Measurements from ENCODE around the gene GNLY.
"Not testable (repeated sequence)": the region's sequence is repeated elsewhere in the genome, so short reads cannot be mapped to it uniquely, and the experiment has no call there.

GNLY gene

GRCh38 chr2:85714421-85714820, 20.3 kb downstream of the GNLY start:
- H3K4me3 ChIP-seq (ENCODE audit: insufficient read depth, low read depth, low read length, poor library complexity, severe bottlenecking); H3K27ac ChIP-seq (ENCODE audit: insufficient read depth, low read length, poor library complexity, severe bottlenecking); H3K36me3 ChIP-seq (ENCODE audit: control insufficient read depth, insufficient read depth, low read length); H3K4me1 ChIP-seq (ENCODE audit: control insufficient read depth, insufficient read depth, low read length, poor library complexity, severe bottlenecking); H3K27me3 ChIP-seq (replicated peaks; ENCODE audit: control insufficient read depth, insufficient read depth, low read length, poor library complexity, severe bottlenecking); H3K9me3 ChIP-seq (ENCODE audit: control insufficient read depth, low read length); DNase-seq: not testable (repeated sequence)

GRCh38 chr2:85714841-85715240, 20.7 kb downstream of the GNLY start:
- H3K27me3 ChIP-seq (replicated peaks; ENCODE audit: control insufficient read depth, insufficient read depth, low read length, poor library complexity, severe bottlenecking) = no peaks in the 10 kb centered on the region
- no peaks in the 10 kb centered on the region for H3K36me3 ChIP-seq (ENCODE audit: control insufficient read depth, insufficient read depth, low read length)
- H3K4me1 ChIP-seq (ENCODE audit: control insufficient read depth, insufficient read depth, low read length, poor library complexity, severe bottlenecking) = no peaks in the 10 kb centered on the region
- no peak overlapping the region for H3K4me3 ChIP-seq (ENCODE audit: insufficient read depth, low read depth, low read length, poor library complexity, severe bottlenecking)
- H3K27ac ChIP-seq (ENCODE audit: insufficient read depth, low read length, poor library complexity, severe bottlenecking) = no peak overlapping the region
- DNase-seq = no peak
- H3K9me3 ChIP-seq (ENCODE audit: control insufficient read depth, low read length) = no peaks in the 10 kb centered on the region

- Histone ChIP-seq H3K4me1 (ENCODE audit: control insufficient read depth, insufficient read depth, low read length, poor library complexity, severe bottlenecking) (no peaks in the 10 kb centered on the region), H3K36me3 (ENCODE audit: control insufficient read depth, insufficient read depth, low read length) (no peaks in the 10 kb centered on the region), H3K4me3 (ENCODE audit: insufficient read depth, low read depth, low read length, poor library complexity, severe bottlenecking) (no peak overlapping the region), H3K27ac (ENCODE audit: insufficient read depth, low read length, poor library complexity, severe bottlenecking) (no peak overlapping the region), H3K27me3 (replicated peaks; ENCODE audit: control insufficient read depth, insufficient read depth, low read length, poor library complexity, severe bottlenecking) (no peaks in the 10 kb centered on the region), H3K9me3 (ENCODE audit: control insufficient read depth, low read length) (no peaks in the 10 kb centered on the region)
- no peak for DNase-seq
These were observed 22.3 kb downstream of the GNLY start for GRCh38 chr2:85716346-85716914.

DNA sequence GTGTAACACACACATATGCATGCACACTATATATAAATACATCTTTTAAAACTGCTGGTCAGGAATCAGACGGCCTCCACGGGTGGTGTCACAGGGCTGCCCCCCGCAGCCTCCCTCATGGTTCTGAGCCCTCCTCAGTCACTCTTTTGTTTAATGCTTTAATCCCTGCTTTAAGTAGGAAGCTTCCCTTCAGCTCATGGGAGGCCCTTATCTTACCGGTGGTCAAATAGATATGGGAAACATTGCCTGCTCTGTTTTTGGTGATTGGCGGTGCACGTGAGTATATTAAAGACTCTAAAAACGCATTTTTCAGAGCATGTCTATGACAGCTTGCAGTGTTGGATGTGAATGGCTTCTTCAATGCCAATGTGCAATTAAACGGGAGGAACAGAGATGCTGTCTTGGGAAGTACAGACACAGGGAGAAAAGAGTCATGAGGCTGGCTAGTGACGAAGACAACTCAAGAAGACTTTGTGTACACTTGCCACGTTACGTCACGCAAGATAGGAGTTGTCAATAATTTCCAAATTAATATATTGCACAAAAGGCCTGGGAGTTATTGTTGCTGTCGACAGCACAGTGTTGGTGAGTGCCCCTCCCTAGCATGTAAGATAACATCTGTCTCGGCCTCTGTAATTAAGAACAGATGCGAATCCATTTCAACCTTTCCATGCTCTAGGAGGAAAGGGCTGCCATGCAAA, 23.3 kb downstream of the GNLY start:
- Histone ChIP-seq H3K4me3 (ENCODE audit: insufficient read depth, low read depth, low read length, poor library complexity, severe bottlenecking) (no peak overlapping the region), H3K9me3 (ENCODE audit: control insufficient read depth, low read length) (no peaks in the 10 kb centered on the region), H3K36me3 (ENCODE audit: control insufficient read depth, insufficient read depth, low read length) (no peaks in the 10 kb centered on the region), H3K27ac (ENCODE audit: insufficient read depth, low read length, poor library complexity, severe bottlenecking) (no peak overlapping the region), H3K27me3 (replicated peaks; ENCODE audit: control insufficient read depth, insufficient read depth, low read length, poor library complexity, severe bottlenecking) (no peaks in the 10 kb centered on the region), H3K4me1 (ENCODE audit: control insufficient read depth, insufficient read depth, low read length, poor library complexity, severe bottlenecking) (no peaks in the 10 kb centered on the region)
- DNase-seq = no peak

DNA sequence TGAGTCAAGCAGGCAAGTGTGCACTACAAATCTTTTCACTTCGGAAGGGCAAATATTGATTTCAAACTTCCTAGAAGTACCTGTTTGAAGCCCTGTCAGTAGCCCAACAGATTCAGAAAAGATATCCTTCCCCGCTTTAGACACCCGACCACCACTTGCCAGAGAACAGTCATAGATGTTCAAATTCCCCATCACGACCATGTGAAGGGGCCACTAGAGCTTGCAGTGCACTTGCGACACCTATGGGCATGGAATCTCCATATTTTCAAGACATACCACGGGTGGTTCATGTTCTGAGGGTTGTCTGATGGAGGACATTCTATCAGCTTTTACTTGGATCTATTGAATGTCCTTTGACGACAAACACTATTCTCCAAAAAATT, 23.8 kb downstream of the GNLY start:
- H3K4me3 ChIP-seq (ENCODE audit: insufficient read depth, low read depth, low read length, poor library complexity, severe bottlenecking) = no peak overlapping the region
- no peaks in the 10 kb centered on the region for H3K36me3 ChIP-seq (ENCODE audit: control insufficient read depth, insufficient read depth, low read length)
- no peaks in the 10 kb centered on the region for H3K27me3 ChIP-seq (replicated peaks; ENCODE audit: control insufficient read depth, insufficient read depth, low read length, poor library complexity, severe bottlenecking)
- H3K27ac ChIP-seq (ENCODE audit: insufficient read depth, low read length, poor library complexity, severe bottlenecking) = no peak overlapping the region
- no peaks in the 10 kb centered on the region for H3K4me1 ChIP-seq (ENCODE audit: control insufficient read depth, insufficient read depth, low read length, poor library complexity, severe bottlenecking)
- DNase-seq = no peak
- no peaks in the 10 kb centered on the region for H3K9me3 ChIP-seq (ENCODE audit: control insufficient read depth, low read length)

- DNase-seq = no peak
- H3K27ac ChIP-seq (ENCODE audit: insufficient read depth, low read length, poor library complexity, severe bottlenecking) = no peak overlapping the region
- H3K27me3 ChIP-seq (replicated peaks; ENCODE audit: control insufficient read depth, insufficient read depth, low read length, poor library complexity, severe bottlenecking) = no peaks in the 10 kb centered on the region
- H3K4me1 ChIP-seq (ENCODE audit: control insufficient read depth, insufficient read depth, low read length, poor library complexity, severe bottlenecking) = no peaks in the 10 kb centered on the region
- H3K9me3 ChIP-seq (ENCODE audit: control insufficient read depth, low read length) = no peaks in the 10 kb centered on the region
- H3K36me3 ChIP-seq (ENCODE audit: control insufficient read depth, insufficient read depth, low read length) = no peaks in the 10 kb centered on the region
- no peak overlapping the region for H3K4me3 ChIP-seq (ENCODE audit: insufficient read depth, low read depth, low read length, poor library complexity, severe bottlenecking)
These were observed 24.8 kb downstream of the GNLY start for GRCh38 chr2:85718885-85719492.

- H3K4me1 ChIP-seq (ENCODE audit: control insufficient read depth, insufficient read depth, low read length, poor library complexity, severe bottlenecking) = no peaks in the 10 kb centered on the region
- H3K27ac ChIP-seq (ENCODE audit: insufficient read depth, low read length, poor library complexity, severe bottlenecking) = no peak overlapping the region
- no peaks in the 10 kb centered on the region for H3K9me3 ChIP-seq (ENCODE audit: control insufficient read depth, low read length)
- no peak overlapping the region for H3K4me3 ChIP-seq (ENCODE audit: insufficient read depth, low read depth, low read length, poor library complexity, severe bottlenecking)
- DNase-seq = no peak
- H3K27me3 ChIP-seq (replicated peaks; ENCODE audit: control insufficient read depth, insufficient read depth, low read length, poor library complexity, severe bottlenecking) = no peaks in the 10 kb centered on the region
- no peaks in the 10 kb centered on the region for H3K36me3 ChIP-seq (ENCODE audit: control insufficient read depth, insufficient read depth, low read length)
These were observed 25.6 kb downstream of the GNLY start for GRCh38 chr2:85719609-85720240.

DNA sequence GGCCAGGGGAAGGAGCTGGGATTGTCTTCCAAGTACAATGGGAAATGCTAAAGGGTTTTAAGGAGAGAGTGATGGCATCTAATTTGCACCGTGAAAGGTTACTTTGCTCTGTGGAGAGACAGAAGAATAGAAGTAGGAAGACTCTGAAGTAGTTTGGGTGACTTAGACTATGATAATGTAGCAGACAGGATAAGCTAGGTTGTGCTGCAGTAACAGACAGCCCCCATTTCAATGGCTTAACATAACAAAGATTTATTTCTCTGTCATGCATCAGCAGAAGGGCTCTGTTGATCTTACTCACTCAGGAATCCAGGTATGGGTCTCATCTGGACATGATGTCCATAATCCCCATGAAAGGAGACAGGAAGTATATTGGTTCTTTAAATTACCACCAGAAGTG, 26.4 kb downstream of the GNLY start:
- Histone ChIP-seq H3K36me3 (ENCODE audit: control insufficient read depth, insufficient read depth, low read length) (no peaks in the 10 kb centered on the region), H3K9me3 (ENCODE audit: control insufficient read depth, low read length) (no peaks in the 10 kb centered on the region), H3K4me3 (ENCODE audit: insufficient read depth, low read depth, low read length, poor library complexity, severe bottlenecking) (no peak overlapping the region), H3K27me3 (replicated peaks; ENCODE audit: control insufficient read depth, insufficient read depth, low read length, poor library complexity, severe bottlenecking) (no peaks in the 10 kb centered on the region), H3K4me1 (ENCODE audit: control insufficient read depth, insufficient read depth, low read length, poor library complexity, severe bottlenecking) (no peaks in the 10 kb centered on the region), H3K27ac (ENCODE audit: insufficient read depth, low read length, poor library complexity, severe bottlenecking) (no peak overlapping the region)
- no peak for DNase-seq

DNA sequence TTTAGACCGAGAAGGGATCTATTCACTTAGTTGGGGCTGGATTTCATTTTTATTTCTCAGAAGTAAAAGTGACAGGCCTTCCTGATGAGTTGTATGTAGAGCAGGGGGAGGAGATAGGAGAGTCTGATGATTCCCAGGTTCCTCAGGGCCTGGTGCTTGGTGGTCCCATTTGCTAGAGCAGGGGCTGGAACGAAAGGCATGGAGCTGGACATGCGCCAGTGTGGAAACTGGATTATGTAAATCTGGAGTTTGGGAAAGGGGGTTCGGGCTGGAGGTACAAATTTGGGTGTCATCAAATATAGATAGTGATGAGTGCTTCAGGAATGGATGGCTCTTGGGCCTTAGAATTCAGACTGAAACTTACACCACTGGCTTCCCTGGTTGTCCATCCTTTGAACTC, 27.5 kb downstream of the GNLY start:
- Histone ChIP-seq H3K36me3 (ENCODE audit: control insufficient read depth, insufficient read depth, low read length) (no peaks in the 10 kb centered on the region), H3K27ac (ENCODE audit: insufficient read depth, low read length, poor library complexity, severe bottlenecking) (no peak overlapping the region), H3K27me3 (replicated peaks; ENCODE audit: control insufficient read depth, insufficient read depth, low read length, poor library complexity, severe bottlenecking) (no peaks in the 10 kb centered on the region), H3K4me3 (ENCODE audit: insufficient read depth, low read depth, low read length, poor library complexity, severe bottlenecking) (no peak overlapping the region), H3K9me3 (ENCODE audit: control insufficient read depth, low read length) (no peaks in the 10 kb centered on the region), H3K4me1 (ENCODE audit: control insufficient read depth, insufficient read depth, low read length, poor library complexity, severe bottlenecking) (no peaks in the 10 kb centered on the region)
- DNase-seq = no peak

GRCh38 chr2:85722519-85722918, 28.4 kb downstream of the GNLY start:
- no peak for DNase-seq
- H3K27ac ChIP-seq (ENCODE audit: insufficient read depth, low read length, poor library complexity, severe bottlenecking) = no peak overlapping the region
- no peaks in the 10 kb centered on the region for H3K9me3 ChIP-seq (ENCODE audit: control insufficient read depth, low read length)
- no peak overlapping the region for H3K4me3 ChIP-seq (ENCODE audit: insufficient read depth, low read depth, low read length, poor library complexity, severe bottlenecking)
- H3K27me3 ChIP-seq (replicated peaks; ENCODE audit: control insufficient read depth, insufficient read depth, low read length, poor library complexity, severe bottlenecking) = no peaks in the 10 kb centered on the region
- H3K4me1 ChIP-seq (ENCODE audit: control insufficient read depth, insufficient read depth, low read length, poor library complexity, severe bottlenecking) = no peaks in the 10 kb centered on the region
- H3K36me3 ChIP-seq (ENCODE audit: control insufficient read depth, insufficient read depth, low read length) = no peaks in the 10 kb centered on the region
